ENCODE results near the gene ZNF800.

GRCh38 chr7:127418459-127418858 lies 26.0 kb upstream of the ZNF800 start:
- TF ChIP-seq CTCF (IDR thresholded peaks at IDR 0.05), result no peak
- TF ChIP-seq EP300 (IDR thresholded peaks at IDR 0.05; ENCODE audit: low read depth), result no peak
- no peak for TF ChIP-seq POLR2AphosphoS5 (IDR thresholded peaks at IDR 0.05)
- TF ChIP-seq POLR2A (IDR thresholded peaks at IDR 0.05), result no peak

All from transverse colon (tissue), 4 donors.